NCI-H1436 (cell line): ENCODE measurements around the gene CALD1.

Source experiments
- DNase-seq: peaks from one replicate; lab custom pipeline; 2025; lab: John Stamatoyannopoulos, UW

The CALD1 gene

GRCh38 chr7:134893920-134894319 lies 114.5 kb downstream of the CALD1 start:
- no peak for DNase-seq

GRCh38 chr7:134894928-134895327 lies 115.5 kb downstream of the CALD1 start:
- DNase-seq: no peak

- DNase-seq: no peak
Measured at GRCh38 chr7:134896073-134896472, 116.6 kb downstream of the CALD1 start.

- DNase-seq: no peak
Measured at GRCh38 chr7:134897936-134898335, 118.5 kb downstream of the CALD1 start.

- DNase-seq: no peak
Measured at GRCh38 chr7:134899729-134900128, 120.3 kb downstream of the CALD1 start.

GRCh38 chr7:134900166-134900982 lies 120.9 kb downstream of the CALD1 start:
- no peak for DNase-seq

- no peak for DNase-seq
Measured at GRCh38 chr7:134901389-134902020, 122.1 kb downstream of the CALD1 start.

- no peak for DNase-seq
Measured at GRCh38 chr7:134902058-134902457, 122.6 kb downstream of the CALD1 start.

- DNase-seq: no peak
Measured at GRCh38 chr7:134903073-134903790, 123.8 kb downstream of the CALD1 start.

GRCh38 chr7:134905375-134905774 lies 125.9 kb downstream of the CALD1 start:
- DNase-seq: no peak

- DNase-seq: no peak
Measured at GRCh38 chr7:134907000-134907399, 127.6 kb downstream of the CALD1 start.

GRCh38 chr7:134907639-134908038 lies 128.2 kb downstream of the CALD1 start:
- no peak for DNase-seq

- no peak for DNase-seq
Measured at GRCh38 chr7:134908289-134908688, 128.9 kb downstream of the CALD1 start.

GRCh38 chr7:134910214-134910890 lies 130.9 kb downstream of the CALD1 start:
- no peak for DNase-seq

- DNase-seq: no peak
Measured at GRCh38 chr7:134910968-134911367, 131.5 kb downstream of the CALD1 start.

GRCh38 chr7:134916171-134916883 lies 136.9 kb downstream of the CALD1 start:
- no peak for DNase-seq

GRCh38 chr7:134919240-134919641 lies 139.8 kb downstream of the CALD1 start:
- no peak for DNase-seq

- no peak for DNase-seq
Measured at GRCh38 chr7:134920026-134920753, 140.8 kb downstream of the CALD1 start.

- no peak for DNase-seq
Measured at GRCh38 chr7:134922720-134923704, 143.6 kb downstream of the CALD1 start.

- DNase-seq: no peak
Measured at GRCh38 chr7:134925766-134926165, 146.3 kb downstream of the CALD1 start.
